Measurements from ENCODE around the gene NBEA. TPM values are rescaled to one million over a fixed set of nuclear protein-coding genes. Genes with fewer than 3 reads are reported as not detected.

NBEA gene
- total and polyA plus RNA-seq, 2 experiments from 2014 or later = 2.6 to 12.3 TPM

GRCh38 chr13:35643625-35644024 lies 701.6 kb downstream of the NBEA start:
- 61% methylated on average over 3 of the region's 3 CpGs for WGBS (ENCODE audit: low lambda C conversion rate, missing lambda C conversion rate)
- TF ChIP-seq CTCF (IDR thresholded peaks at IDR 0.05; ENCODE audit: poor library complexity) (no peak), EZH2phosphoT487 (IDR thresholded peaks at IDR 0.05; ENCODE audit: low read depth, severe bottlenecking, unreplicated experiment) (no peak), EZH2 (IDR thresholded peaks at IDR 0.05; ENCODE audit: borderline replicate concordance) (no peak)
- H4K20me1 ChIP-seq (ENCODE audit: insufficient read depth, poor library complexity, severe bottlenecking) = no peaks in the 10 kb centered on the region
- H3K4me3 ChIP-seq = no peak overlapping the region
- no peaks in the 10 kb centered on the region for H3K79me2 ChIP-seq
- H3K27ac ChIP-seq = no peak overlapping the region
- no peaks in the 10 kb centered on the region for H3K27me3 ChIP-seq
- no peak overlapping the region for H3K4me2 ChIP-seq
- H3K9me2 ChIP-seq (replicated peaks; ENCODE audit: insufficient read depth) = no peaks in the 10 kb centered on the region
- H2AFZ ChIP-seq = no peak overlapping the region
- no peaks in the 10 kb centered on the region for H3K9me3 ChIP-seq (ENCODE audit: low read depth)
- DNase-seq (ENCODE audit: low spot score) = no peak
- H3K36me3 ChIP-seq (replicated peaks; ENCODE audit: insufficient read depth, low read depth) = no peaks in the 10 kb centered on the region
- H3K4me1 ChIP-seq (ENCODE audit: insufficient read depth) = no peaks in the 10 kb centered on the region

GRCh38 chr13:35646056-35646774 lies 704.1 kb downstream of the NBEA start:
- Histone ChIP-seq H3K4me1 (ENCODE audit: insufficient read depth) (no peaks in the 10 kb centered on the region), H3K9me2 (replicated peaks; ENCODE audit: insufficient read depth) (no peaks in the 10 kb centered on the region), H2AFZ (no peak overlapping the region), H3K79me2 (no peaks in the 10 kb centered on the region), H3K4me3 (no peak overlapping the region), H3K4me2 (no peak overlapping the region), H3K27ac (no peak overlapping the region), H3K9me3 (ENCODE audit: low read depth) (no peaks in the 10 kb centered on the region), H4K20me1 (ENCODE audit: insufficient read depth, poor library complexity, severe bottlenecking) (no peaks in the 10 kb centered on the region), H3K36me3 (replicated peaks; ENCODE audit: insufficient read depth, low read depth) (no peaks in the 10 kb centered on the region), H3K27me3 (no peaks in the 10 kb centered on the region)
- DNase-seq (ENCODE audit: low spot score) = no peak
- TF ChIP-seq EZH2 (IDR thresholded peaks at IDR 0.05; ENCODE audit: borderline replicate concordance) (no peak), CTCF (IDR thresholded peaks at IDR 0.05; ENCODE audit: poor library complexity) (no peak), EZH2phosphoT487 (IDR thresholded peaks at IDR 0.05; ENCODE audit: low read depth, severe bottlenecking, unreplicated experiment) (no peak)
- WGBS (ENCODE audit: low lambda C conversion rate, missing lambda C conversion rate) = 91% methylated on average over 7 of the region's 7 CpGs

- Histone ChIP-seq H4K20me1 (ENCODE audit: insufficient read depth, poor library complexity, severe bottlenecking) (no peaks in the 10 kb centered on the region), H3K79me2 (no peaks in the 10 kb centered on the region), H3K4me1 (ENCODE audit: insufficient read depth) (no peaks in the 10 kb centered on the region), H3K27me3 (no peaks in the 10 kb centered on the region), H3K4me2 (peak overlapping the region; percentile 27), H3K9me3 (ENCODE audit: low read depth) (no peaks in the 10 kb centered on the region), H3K4me3 (no peak overlapping the region), H2AFZ (no peak overlapping the region), H3K27ac (no peak overlapping the region), H3K9me2 (replicated peaks; ENCODE audit: insufficient read depth) (no peaks in the 10 kb centered on the region), H3K36me3 (replicated peaks; ENCODE audit: insufficient read depth, low read depth) (no peaks in the 10 kb centered on the region)
- WGBS (ENCODE audit: low lambda C conversion rate, missing lambda C conversion rate) = 77% methylated on average over 4 of the region's 4 CpGs
- no peak for DNase-seq (ENCODE audit: low spot score)
- TF ChIP-seq EZH2phosphoT487 (IDR thresholded peaks at IDR 0.05; ENCODE audit: low read depth, severe bottlenecking, unreplicated experiment) (no peak), EZH2 (IDR thresholded peaks at IDR 0.05; ENCODE audit: borderline replicate concordance) (no peak)
Measured at GRCh38 chr13:35648201-35648600, 706.1 kb downstream of the NBEA start.

GRCh38 chr13:35649162-35649561 lies 707.1 kb downstream of the NBEA start:
- no peak for DNase-seq (ENCODE audit: low spot score)
- TF ChIP-seq CTCF (IDR thresholded peaks at IDR 0.05; ENCODE audit: poor library complexity) (no peak), EZH2 (IDR thresholded peaks at IDR 0.05; ENCODE audit: borderline replicate concordance) (no peak), EZH2phosphoT487 (IDR thresholded peaks at IDR 0.05; ENCODE audit: low read depth, severe bottlenecking, unreplicated experiment) (no peak)

More at GRCh38 chr13:35649162-35649561, 707.1 kb downstream of the NBEA start:
- 94% methylated on average over 4 of the region's 4 CpGs for WGBS (ENCODE audit: low lambda C conversion rate, missing lambda C conversion rate)
- Histone ChIP-seq H3K4me3 (no peak overlapping the region), H3K9me2 (replicated peaks; ENCODE audit: insufficient read depth) (no peaks in the 10 kb centered on the region), H3K27ac (no peak overlapping the region), H3K79me2 (no peaks in the 10 kb centered on the region), H3K4me1 (ENCODE audit: insufficient read depth) (no peaks in the 10 kb centered on the region), H3K4me2 (no peak overlapping the region), H4K20me1 (ENCODE audit: insufficient read depth, poor library complexity, severe bottlenecking) (no peaks in the 10 kb centered on the region), H2AFZ (no peak overlapping the region), H3K27me3 (no peaks in the 10 kb centered on the region), H3K36me3 (replicated peaks; ENCODE audit: insufficient read depth, low read depth) (no peaks in the 10 kb centered on the region), H3K9me3 (ENCODE audit: low read depth) (no peaks in the 10 kb centered on the region)

Measured in hepatocyte (in vitro differentiated cells).